ENCODE data around the gene TBC1D32. TPM values are rescaled to one million over a fixed set of nuclear protein-coding genes. Genes with fewer than 3 reads are reported as not detected.

TBC1D32 gene
- total and polyA plus RNA-seq, 2 donors (not counting 3 experiments of a cell fraction or from before 2014, with no cell fraction given) = 2.5 to 4.0 TPM

GRCh38 chr6:121321282-121321681, 13.0 kb downstream of the TBC1D32 start:
- TF ChIP-seq POLR2AphosphoS5 (IDR thresholded peaks at IDR 0.05; ENCODE audit: insufficient read depth, low read depth, low read length) (no peak), EZH2 (IDR thresholded peaks at IDR 0.05; ENCODE audit: borderline replicate concordance, low read depth, low read length, severe bottlenecking) (no peak), JUN (IDR thresholded peaks at IDR 0.05; ENCODE audit: borderline replicate concordance, insufficient read depth, insufficient read length, low read depth) (no peak), CTCF (IDR thresholded peaks at IDR 0.05; ENCODE audit: extremely low read depth in 1 of 2, insufficient read depth in 1 of 2, low read depth in 1 of 2, low read length in 2 of 2) (no peak), FOS (IDR thresholded peaks at IDR 0.05; ENCODE audit: borderline replicate concordance, insufficient read depth, low read length) (no peak), POLR2A (IDR thresholded peaks at IDR 0.05; ENCODE audit: low read depth, low read length) (no peak), MAX (IDR thresholded peaks at IDR 0.05; ENCODE audit: insufficient read depth, insufficient read length) (no peak), MYC (IDR thresholded peaks at IDR 0.05; ENCODE audit: low read depth, low read length) (no peak), GATA2 (IDR thresholded peaks at IDR 0.05; ENCODE audit: insufficient read depth, insufficient read length, low read depth, low read length) (no peak)
- DNase-seq (ENCODE audit: low read depth, low spot score) (no peak), FAIRE-seq (no peak)
- H2AFZ ChIP-seq (ENCODE audit: low read depth, low read length) = no peak overlapping the region
- no TSS peak for BruUV-seq (replicated peaks)
- POLR2A ChIA-PET = no interaction called here
- H3K79me2 ChIP-seq (ENCODE audit: control insufficient read depth, insufficient read depth, low read length) = no peaks in the 10 kb centered on the region
- dilution Hi-C loops (cut with MboI; ENCODE audit: extremely low pct_ligation_motif_present, low sequenced_read_pairs) (no loop called here), intact Hi-C loops (cut with micrococcal nuclease) (no loop called here)
- no peaks in the 10 kb centered on the region for H3K9me1 ChIP-seq (replicated peaks; ENCODE audit: control insufficient read depth, extremely low read depth, insufficient read depth, low read length)
- H3K9ac ChIP-seq (replicated peaks; ENCODE audit: extremely low read depth, insufficient read depth, low read length) = no peak overlapping the region
- H4K20me1 ChIP-seq (replicated peaks; ENCODE audit: control insufficient read depth, extremely low read depth, insufficient read depth, low read length) = no peaks in the 10 kb centered on the region
- peaks cover 5% of the 10 kb centered on the region for H3K4me1 ChIP-seq (ENCODE audit: control insufficient read depth, extremely low read depth, insufficient read depth, low read length)
- H3K27ac ChIP-seq (ENCODE audit: insufficient read depth, low read depth, low read length) = no peak overlapping the region
- no peak overlapping the region for H3K4me3 ChIP-seq (replicated peaks in 1 of 3; ENCODE audit: insufficient read depth in 1 of 3, low read depth in 1 of 3, low read length in 3 of 3)
- CTCF ChIA-PET = interaction anchor here (1.2 to 7.0 kb wide), 3 partner anchors 15 to 713 kb away, joined by 3 to 63 read pairs (median 17); no protein-coding TSS in a partner anchor
- H3K4me2 ChIP-seq (ENCODE audit: insufficient read depth, low read length) = no peak overlapping the region
- no peaks in the 10 kb centered on the region for H3K27me3 ChIP-seq (ENCODE audit: control insufficient read depth in 2 of 2, insufficient read depth in 2 of 2, low read length in 2 of 2)
- no peaks in the 10 kb centered on the region for H3K9me3 ChIP-seq (replicated peaks; ENCODE audit: control insufficient read depth, insufficient read depth, low read length)
- H3K36me3 ChIP-seq (ENCODE audit: control insufficient read depth in 2 of 2, extremely low read depth in 1 of 2, insufficient read depth in 2 of 2, low read length in 2 of 2) = no peaks in the 10 kb centered on the region

Data from endothelial cell of umbilical vein (primary cell).